Measurements from ENCODE around the gene AOPEP. TPM values are rescaled to one million over a fixed set of nuclear protein-coding genes. Genes with fewer than 3 reads are reported as not detected.

AOPEP gene
- total RNA-seq, 1 experiment from 2014 or later = 15.0 TPM

- Histone ChIP-seq H2AK5ac (ENCODE audit: insufficient read length, low read length) (no peak overlapping the region), H4K5ac (ENCODE audit: insufficient read length, low read depth, low read length) (no peak overlapping the region), H2BK12ac (ENCODE audit: insufficient read length, low read depth, low read length) (no peak overlapping the region), H3K18ac (ENCODE audit: insufficient read length, low read depth, low read length) (no peak overlapping the region), H3K79me2 (ENCODE audit: insufficient read depth, low read length) (no peaks in the 10 kb centered on the region), H3K4me1 (ENCODE audit: insufficient read depth, low read length) (0 out of 2 replicates have a peak, but pooled peaks cover 2% of the 10 kb centered on the region), H3K23me2 (ENCODE audit: insufficient read length, low read depth, low read length, poor library complexity, severe bottlenecking) (no peaks in the 10 kb centered on the region), H2AFZ (ENCODE audit: low read length) (no peak overlapping the region), H3K14ac (ENCODE audit: insufficient read depth, low read length) (no peak overlapping the region), H3K4me2 (ENCODE audit: insufficient read depth, insufficient read length, low read length) (no peak overlapping the region), H2BK15ac (ENCODE audit: low read depth, low read length) (no peak overlapping the region), H4K8ac (replicated peaks; ENCODE audit: insufficient read length, low read depth, low read length) (no peak overlapping the region), H3K27me3 (ENCODE audit: insufficient read depth, low read length) (no peaks in the 10 kb centered on the region), H4K20me1 (ENCODE audit: control insufficient read depth, insufficient read depth, insufficient read length) (no peaks in the 10 kb centered on the region), H4K91ac (ENCODE audit: insufficient read length, low read depth, low read length) (no peak overlapping the region), H3K9me3 (ENCODE audit: control insufficient read depth, low read depth, low read length) (no peaks in the 10 kb centered on the region), H2BK20ac (ENCODE audit: low read depth, low read length, poor library complexity, severe bottlenecking) (no peak overlapping the region), H3K4ac (ENCODE audit: low read depth, low read length) (no peak overlapping the region), H3K56ac (ENCODE audit: insufficient read length, low read depth, low read length) (no peak overlapping the region), H3K9ac (ENCODE audit: extremely low read depth, insufficient read length, low read length) (no peak overlapping the region), H3K23ac (ENCODE audit: insufficient read length, low read depth, low read length) (no peak overlapping the region), H2BK5ac (ENCODE audit: insufficient read length, low read length) (no peak overlapping the region), H2BK120ac (ENCODE audit: low read depth, low read length, poor library complexity, severe bottlenecking) (no peak overlapping the region), H3K27ac (ENCODE audit: insufficient read length, low read depth, low read length) (no peak overlapping the region), H3K79me1 (ENCODE audit: insufficient read depth, low read depth, low read length, poor library complexity, severe bottlenecking) (no peaks in the 10 kb centered on the region), H3T11ph (ENCODE audit: low read length) (no peak overlapping the region)
- WGBS (ENCODE audit: extremely low coverage, insufficient read length, low lambda C conversion rate) = no CpG with 5 or more reads among the region's 4 CpGs
- Mint-ChIP-seq H3K4me1 (peaks cover 10 to 14% of the 10 kb centered on the region in 2 experiments), H3K27me3 (ENCODE audit: low read depth) (peaks cover 3% of the 10 kb centered on the region; the same call in 1 of the 2 replicates), H3K4me3 (no peak overlapping the region), H3K36me3 (ENCODE audit: insufficient read depth in 1 of 3, low read depth in 3 of 3) (no peaks in the 10 kb centered on the region; a peak in 1 of 7 replicates), H3K27ac (no peak overlapping the region), H3K9me3 (no peaks in the 10 kb centered on the region)
- DNase-seq = no peak
- no peak for TF ChIP-seq CTCF (conservative IDR thresholded peaks at IDR 0.05)
Measured at GRCh38 chr9:94692601-94693000, 33.9 kb upstream of the AOPEP start.
